OCI-LY3 (cell line): Measurements from ENCODE around the gene KLHL18.

ENCODE experiments used
- EZH2phosphoT487 ChIP-seq: fragments of 200-600 bp; shearing (Covaris generic); IDR thresholded peaks from 2 replicates; pipeline ENCODE4 v1.6.1; 2018; ENCODE audit warnings: antibody characterized with exemption, mixed run types, low read depth
- TF ChIP-seq, protein P1 (sequence below): fragments of 200-600, 300-600 bp; sonication (generic); IDR thresholded peaks from 2 replicates; pipeline ENCODE4 v1.5.1; 2014; ENCODE audit warnings: antibody characterized with exemption, low read length, low read depth

GRCh38 chr3:47362701-47363100, 80.0 kb downstream of the KLHL18 start:
- no peak for TF ChIP-seq EZH2phosphoT487
- TF ChIP-seq, protein P1, sequence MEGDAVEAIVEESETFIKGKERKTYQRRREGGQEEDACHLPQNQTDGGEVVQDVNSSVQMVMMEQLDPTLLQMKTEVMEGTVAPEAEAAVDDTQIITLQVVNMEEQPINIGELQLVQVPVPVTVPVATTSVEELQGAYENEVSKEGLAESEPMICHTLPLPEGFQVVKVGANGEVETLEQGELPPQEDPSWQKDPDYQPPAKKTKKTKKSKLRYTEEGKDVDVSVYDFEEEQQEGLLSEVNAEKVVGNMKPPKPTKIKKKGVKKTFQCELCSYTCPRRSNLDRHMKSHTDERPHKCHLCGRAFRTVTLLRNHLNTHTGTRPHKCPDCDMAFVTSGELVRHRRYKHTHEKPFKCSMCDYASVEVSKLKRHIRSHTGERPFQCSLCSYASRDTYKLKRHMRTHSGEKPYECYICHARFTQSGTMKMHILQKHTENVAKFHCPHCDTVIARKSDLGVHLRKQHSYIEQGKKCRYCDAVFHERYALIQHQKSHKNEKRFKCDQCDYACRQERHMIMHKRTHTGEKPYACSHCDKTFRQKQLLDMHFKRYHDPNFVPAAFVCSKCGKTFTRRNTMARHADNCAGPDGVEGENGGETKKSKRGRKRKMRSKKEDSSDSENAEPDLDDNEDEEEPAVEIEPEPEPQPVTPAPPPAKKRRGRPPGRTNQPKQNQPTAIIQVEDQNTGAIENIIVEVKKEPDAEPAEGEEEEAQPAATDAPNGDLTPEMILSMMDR: no peak
